Endometrial microvascular endothelial cells (primary cell): ENCODE data around the gene PUM2. TPM values are rescaled to one million over a fixed set of nuclear protein-coding genes. Genes with fewer than 3 reads are reported as not detected.
"Not testable (repeated sequence)": the region's sequence is repeated elsewhere in the genome, so short reads cannot be mapped to it uniquely, and the experiment has no call there.

Experiments used
- in situ Hi-C: cut with HindIII; loops from 2 replicates; pipeline ENCODE4 v1.10.0; 2017; ENCODE audit warnings: low sequenced_read_pairs, low pct_unique_long_range_greater_than_20kb; ENCODE audit errors: inconsistent ontology term
- total RNA-seq: library from RNA; depleted of rRNA; stranded (reverse); fragments of >200 nt; gene quantifications from one replicate; pipeline ENCODE4 v1.2.3, GENCODE V29; 2015; ENCODE audit errors: inconsistent ontology term

PUM2 gene
- total RNA-seq: 27.0 TPM

- in situ Hi-C loops: no loop called here
These were observed at the start of gene PUM2 for GRCh38 chr2:20350753-20351554. Gene PUM2 (minus strand): TSS chr2:20350844. CDS start chr2:20327360, 23,484 bp downstream.

- in situ Hi-C loops: no loop called here
These were observed 49.7 kb upstream of the PUM2 start for GRCh38 chr2:20400306-20400705.

- in situ Hi-C loops: no loop called here
These were observed 48.4 kb upstream of the PUM2 start for GRCh38 chr2:20398956-20399567.

- in situ Hi-C loops: no loop called here
These were observed 47.3 kb upstream of the PUM2 start for GRCh38 chr2:20397811-20398447.

- in situ Hi-C loops: no loop called here
These were observed 45.8 kb upstream of the PUM2 start for GRCh38 chr2:20396356-20397000.

GRCh38 chr2:20393986-20394385 is 43.3 kb upstream of the PUM2 start:
- in situ Hi-C loops: no loop called here

- in situ Hi-C loops: no loop called here
These were observed 41.5 kb upstream of the PUM2 start for GRCh38 chr2:20391951-20392699.

GRCh38 chr2:20390524-20391123 is 40.0 kb upstream of the PUM2 start:
- in situ Hi-C loops: no loop called here

GRCh38 chr2:20384953-20385352 is 34.3 kb upstream of the PUM2 start:
- in situ Hi-C loops: no loop called here

GRCh38 chr2:20382965-20383810 is 32.5 kb upstream of the PUM2 start:
- in situ Hi-C loops: no loop called here

GRCh38 chr2:20381457-20381856 is 30.8 kb upstream of the PUM2 start:
- in situ Hi-C loops: no loop called here

- in situ Hi-C loops: no loop called here
These were observed 28.4 kb upstream of the PUM2 start for GRCh38 chr2:20378891-20379519.

GRCh38 chr2:20378341-20378740 is 27.7 kb upstream of the PUM2 start:
- in situ Hi-C loops: no loop called here

GRCh38 chr2:20377741-20378140 is 27.1 kb upstream of the PUM2 start:
- in situ Hi-C loops: no loop called here

- in situ Hi-C loops: not testable (repeated sequence)
These were observed 24.3 kb upstream of the PUM2 start for GRCh38 chr2:20374982-20375381.

- in situ Hi-C loops: no loop called here
These were observed 22.4 kb upstream of the PUM2 start for GRCh38 chr2:20372896-20373640.
